Adrenal gland (tissue), 12 donors: ENCODE data around the gene SPRR1A. TPM values are rescaled to one million over a fixed set of nuclear protein-coding genes. Genes with fewer than 3 reads are reported as not detected.

Source experiments
- DNase-seq, 7 donors: peaks; one replicate each; pipeline ENCODE4 v3.0.0-alpha.2; 2019 to 2020
- H3K27ac ChIP-seq, 5 donors: fragments of 200-600 bp; sonication (generic) in 4 of 5; 1 replicate in 3 of 5; 2 replicates in 2 of 5; pipeline versions ENCODE4 v1.5.1 to v1.8.0; 2016 to 2020; ENCODE audit warnings: mild to moderate bottlenecking in 1 of 5
- H3K27me3 ChIP-seq: fragments of 200-600 bp; 2 replicates; pipeline ENCODE4 v1.8.0; 2021
- H3K36me3 ChIP-seq, 2 donors: fragments of 200-600 bp; replicated peaks in 1 of 2; 1 replicate in 1 of 2; 2 replicates in 1 of 2; pipeline versions ENCODE4 v1.5.1 to v1.8.0; 2018 to 2022
- H3K4me1 ChIP-seq, 2 donors: fragments of 200-600 bp; replicated peaks in 1 of 2; 1 replicate in 1 of 2; 2 replicates in 1 of 2; pipeline versions ENCODE4 v1.5.1 to v1.8.0; 2018 to 2021
- H3K4me3 ChIP-seq, 4 donors: fragments of 200-600 bp; sonication (generic) in 3 of 4; one replicate each; pipeline ENCODE4 v1.5.1; 2016 to 2018
- H3K9me3 ChIP-seq, 3 donors: fragments of 200-600 bp; sonication (generic) in 1 of 3; replicated peaks in 1 of 3; 1 replicate in 2 of 3; 2 replicates in 1 of 3; pipeline versions ENCODE4 v1.5.1 to v1.8.0; 2016 to 2021
- POLR2A ChIP-seq, 2 donors: fragments of 450-650 bp; IDR thresholded peaks; one replicate each; pipeline ENCODE4 v1.6.1; 2017; ENCODE audit warnings: antibody characterized with exemption in 2 of 2, mild to moderate bottlenecking in 2 of 2, moderate library complexity in 1 of 2
- WGBS, 4 donors: extraction: QIAGEN DNeasy Blood & Tissue Kit in 2 of 4; methylation state at CpG; one replicate each; pipeline versions ENCODE4 v1.1.5 to v1.1.7; 2013 to 2017; 5-methylcytosine and 5-hydroxymethylcytosine counted together
- intact Hi-C, 2 donors: fragments of 100-400 bp; cut with DNase I; formaldehyde crosslinking; loops; one replicate each; pipeline versions ENCODE4 v1.14.1 to v1.15.0; 2022 to 2023
- polyA plus RNA-seq, 3 donors: library from polyadenylated mRNA; stranded (reverse); fragments of 200-250 nt in 2 of 3; fragments of 350-450 nt in 1 of 3; fragmentation: Illumina TruSeq in 1 of 3; extraction: RNeasy Lipid Tissue Mini Kit (QIAGEN cat#74804) in 1 of 3; gene quantifications; one replicate each; pipeline ENCODE4 v1.2.3, GENCODE V29; 2013 to 2014
- total RNA-seq, 9 donors: library from RNA; depleted of rRNA in 4 of 9; stranded (reverse); fragments of >200 nt in 4 of 9; fragments of 120-200 nt in 1 of 9; fragmentation: NEBNext Ultra II Directional in 1 of 9; extraction: Animal tissue kit (Norgen Biotek cat#: 25700) in 1 of 9; gene quantifications; one replicate each; pipeline versions ENCODE4 v1.1.0 to v1.2.4, GENCODE V29; 2013 to 2023
- TF ChIP-seq, protein P1 (sequence below), 6 experiments: fragments of 450-650 bp in 4 of 6; fragments of 200-600 bp in 2 of 6; sonication (generic) in 1 of 6; IDR thresholded peaks; 1 replicate in 5 of 6; 2 replicates in 1 of 6; pipeline versions ENCODE4 v1.5.1 to v1.8.0; 2016 to 2021; ENCODE audit warnings: antibody characterized with exemption in 6 of 6, mild to moderate bottlenecking in 2 of 6, moderate library complexity in 1 of 6
- donor health status: healthy with polysubstance abuse.
- donor health status: Bipolar disorder and iron deficiency.
- donor health status: DM: yes; HTN: yes; CAD: no.
- donor health status: DM: no; HTN: no; CAD: no.
- donor health status: DM: no; HTN: no; CAD: no.
- donor health status: DM: yes; HTN: yes; CAD: no.

The SPRR1A gene
- total and polyA plus RNA-seq, 12 donors = not detected

GRCh38 chr1:152976688-152977087 is 7.2 kb upstream of the SPRR1A start:
- no peak overlapping the region for H3K4me3 ChIP-seq
- intact Hi-C loops = no loop called here
- H3K36me3 ChIP-seq = no peaks in the 10 kb centered on the region
- H3K27ac ChIP-seq = no peak overlapping the region
- no peaks in the 10 kb centered on the region for H3K27me3 ChIP-seq
- H3K4me1 ChIP-seq = no peaks in the 10 kb centered on the region
- no peaks in the 10 kb centered on the region for H3K9me3 ChIP-seq
- DNase-seq = no peak
- TF ChIP-seq, protein P1, sequence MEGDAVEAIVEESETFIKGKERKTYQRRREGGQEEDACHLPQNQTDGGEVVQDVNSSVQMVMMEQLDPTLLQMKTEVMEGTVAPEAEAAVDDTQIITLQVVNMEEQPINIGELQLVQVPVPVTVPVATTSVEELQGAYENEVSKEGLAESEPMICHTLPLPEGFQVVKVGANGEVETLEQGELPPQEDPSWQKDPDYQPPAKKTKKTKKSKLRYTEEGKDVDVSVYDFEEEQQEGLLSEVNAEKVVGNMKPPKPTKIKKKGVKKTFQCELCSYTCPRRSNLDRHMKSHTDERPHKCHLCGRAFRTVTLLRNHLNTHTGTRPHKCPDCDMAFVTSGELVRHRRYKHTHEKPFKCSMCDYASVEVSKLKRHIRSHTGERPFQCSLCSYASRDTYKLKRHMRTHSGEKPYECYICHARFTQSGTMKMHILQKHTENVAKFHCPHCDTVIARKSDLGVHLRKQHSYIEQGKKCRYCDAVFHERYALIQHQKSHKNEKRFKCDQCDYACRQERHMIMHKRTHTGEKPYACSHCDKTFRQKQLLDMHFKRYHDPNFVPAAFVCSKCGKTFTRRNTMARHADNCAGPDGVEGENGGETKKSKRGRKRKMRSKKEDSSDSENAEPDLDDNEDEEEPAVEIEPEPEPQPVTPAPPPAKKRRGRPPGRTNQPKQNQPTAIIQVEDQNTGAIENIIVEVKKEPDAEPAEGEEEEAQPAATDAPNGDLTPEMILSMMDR (IDR thresholded peaks at IDR 0.05) = no peak
- no peak for TF ChIP-seq POLR2A (IDR thresholded peaks at IDR 0.05)
- WGBS, 4 donors = 58 to 81% (median 78%) methylated on average over 1 of the region's 1 CpG

GRCh38 chr1:152977614-152978013 is 6.3 kb upstream of the SPRR1A start:
- DNase-seq = no peak
- TF ChIP-seq, protein P1 (IDR thresholded peaks at IDR 0.05) = no peak
- TF ChIP-seq POLR2A (IDR thresholded peaks at IDR 0.05) = no peak
- Histone ChIP-seq H3K27me3 (no peaks in the 10 kb centered on the region), H3K9me3 (no peaks in the 10 kb centered on the region), H3K27ac (no peak overlapping the region), H3K4me3 (no peak overlapping the region), H3K36me3 (no peaks in the 10 kb centered on the region), H3K4me1 (no peaks in the 10 kb centered on the region)
- intact Hi-C loops = no loop called here

- TF ChIP-seq POLR2A (IDR thresholded peaks at IDR 0.05) = no peak
- TF ChIP-seq, protein P1 (IDR thresholded peaks at IDR 0.05) = no peak
- 63 to 80% (median 71%) methylated on average over 1 of the region's 1 CpG for WGBS, 4 donors
- DNase-seq = no peak
Observed at GRCh38 chr1:152980676-152981075, 3.2 kb upstream of the SPRR1A start.

GRCh38 chr1:152981146-152981871 is 2.6 kb upstream of the SPRR1A start:
- H3K9me3 ChIP-seq = no peaks in the 10 kb centered on the region
- no peak for DNase-seq
- no peaks in the 10 kb centered on the region for H3K36me3 ChIP-seq
- intact Hi-C loops = no loop called here
- no peak overlapping the region for H3K27ac ChIP-seq
- TF ChIP-seq POLR2A (IDR thresholded peaks at IDR 0.05) = no peak
- TF ChIP-seq, protein P1 (IDR thresholded peaks at IDR 0.05) = no peak
- 79 to 91% (median 90%) methylated on average over 6 of the region's 6 CpGs for WGBS, 4 donors
- no peaks in the 10 kb centered on the region for H3K4me1 ChIP-seq
- no peaks in the 10 kb centered on the region for H3K27me3 ChIP-seq
- H3K4me3 ChIP-seq = no peak overlapping the region

More at GRCh38 chr1:152980676-152981075, 3.2 kb upstream of the SPRR1A start:
- intact Hi-C loops = no loop called here
- Histone ChIP-seq H3K27me3 (no peaks in the 10 kb centered on the region), H3K4me3 (no peak overlapping the region), H3K27ac (no peak overlapping the region), H3K9me3 (no peaks in the 10 kb centered on the region), H3K36me3 (no peaks in the 10 kb centered on the region), H3K4me1 (no peaks in the 10 kb centered on the region)
